GM08714 (cell line): ENCODE results near the gene ZSCAN31.
"Not testable (repeated sequence)": the region's sequence is repeated elsewhere in the genome, so short reads cannot be mapped to it uniquely, and the experiment has no call there.

Experiments used
- H3K4me3 ChIP-seq: fragments of 200-500 bp; sonication (Bioruptor generic); 2 replicates; pipeline ENCODE4 v1.5.1; 2014; ENCODE audit warnings: mild to moderate bottlenecking, low read length, inconsistent platforms
- ZNF274 ChIP-seq: IDR thresholded peaks from 2 replicates; pipeline ENCODE4 v1.6.1; 2012; ENCODE audit warnings: mild to moderate bottlenecking, low read depth, low read length

Gene ZSCAN31

DNA sequence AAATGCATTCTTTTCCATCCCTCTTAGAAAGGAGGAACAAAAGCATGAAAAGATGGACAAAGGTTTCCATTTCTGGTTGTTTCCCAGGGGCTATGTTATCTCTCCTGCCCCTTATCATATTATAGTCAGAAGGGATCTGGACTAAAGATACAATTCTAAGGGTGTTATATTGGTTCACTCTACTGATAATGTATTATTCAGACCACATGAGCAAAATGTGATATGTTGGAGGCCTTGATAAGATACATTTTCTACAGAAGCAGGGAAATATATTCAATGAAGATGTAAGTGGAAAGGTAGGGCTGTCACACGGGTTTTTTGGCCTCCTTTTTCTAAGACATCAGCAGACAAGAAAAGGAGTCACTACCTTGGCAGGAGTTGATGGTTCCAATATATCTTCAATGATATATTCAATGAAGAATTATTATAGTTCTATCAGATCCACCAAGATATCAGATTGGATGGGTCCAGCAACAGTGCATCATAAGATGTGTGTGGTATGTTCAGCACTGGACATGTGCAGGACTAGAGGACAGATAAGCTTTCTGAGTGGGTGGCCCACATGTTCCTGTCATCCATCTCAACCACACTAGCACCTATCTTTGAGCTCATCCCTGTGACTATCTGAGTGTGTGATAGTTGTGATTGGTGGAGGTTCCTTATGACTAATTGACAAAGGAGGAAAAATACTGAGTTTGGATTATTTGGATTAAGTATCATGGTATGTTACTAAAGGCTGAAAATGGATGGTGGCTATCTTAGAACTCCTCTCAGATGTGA is 8.1 kb upstream of the ZSCAN31 start:
- no peak for TF ChIP-seq ZNF274
- no peak overlapping the region for H3K4me3 ChIP-seq

DNA sequence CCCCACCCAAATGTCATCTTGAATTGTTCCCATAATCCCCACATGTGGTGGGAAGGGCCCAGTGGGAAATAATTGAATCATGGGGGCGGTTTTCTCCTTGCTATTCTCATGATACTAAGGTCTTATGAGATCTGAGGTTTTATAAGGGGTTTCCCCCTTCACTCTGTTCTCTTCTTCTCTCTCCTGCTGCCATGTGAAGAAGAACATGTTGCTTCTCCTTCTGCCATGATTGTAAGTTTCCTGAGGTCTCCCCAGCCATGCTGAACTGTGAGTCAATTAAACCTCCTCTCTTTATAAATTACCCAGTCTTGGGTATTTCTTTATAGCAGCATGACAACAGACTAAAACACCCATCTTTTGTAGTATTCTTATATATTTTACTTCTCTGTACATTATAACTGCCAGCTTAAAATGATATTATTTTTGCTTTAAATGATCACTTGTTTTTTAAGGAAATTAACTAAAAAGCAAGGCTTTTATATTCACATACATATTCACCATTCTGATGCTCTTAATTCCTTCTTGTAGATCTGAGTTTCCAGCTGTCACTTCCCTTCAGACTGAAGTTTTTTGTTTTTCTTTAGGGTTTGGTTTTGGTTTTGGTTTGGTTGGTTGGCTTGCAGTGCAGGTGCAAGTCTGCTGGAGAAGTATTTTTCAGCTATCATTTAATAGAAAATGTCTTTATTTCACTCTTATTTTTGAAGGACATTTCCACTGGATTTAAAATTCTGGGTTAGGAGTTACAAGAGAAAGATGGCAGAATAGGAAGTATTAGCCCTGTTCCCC is 4.6 kb upstream of the ZSCAN31 start:
- TF ChIP-seq ZNF274 = no peak
- H3K4me3 ChIP-seq = no peak overlapping the region

DNA sequence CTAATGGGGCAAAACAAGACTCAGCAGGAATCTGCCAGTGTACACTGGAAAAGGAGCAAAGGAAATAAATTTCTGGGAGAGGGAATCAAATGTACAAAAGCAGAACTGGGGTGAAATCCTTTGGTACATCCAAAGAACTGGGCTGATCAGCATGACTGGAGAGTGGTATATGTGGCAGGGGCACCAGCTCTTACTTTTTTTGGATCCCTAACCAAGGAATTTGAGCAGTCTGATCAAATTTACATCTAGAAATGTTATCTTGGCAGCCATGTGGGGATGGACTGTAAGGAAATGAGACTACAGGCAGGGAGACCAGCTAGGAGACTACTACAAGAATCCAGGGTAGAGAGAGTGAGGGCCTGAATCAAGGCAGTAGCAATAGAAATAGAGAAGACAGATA is 1.2 kb upstream of the ZSCAN31 start:
- H3K4me3 ChIP-seq = peak overlapping the region; percentile 9; the same call in 1 of the 2 replicates
- no peak for TF ChIP-seq ZNF274

DNA sequence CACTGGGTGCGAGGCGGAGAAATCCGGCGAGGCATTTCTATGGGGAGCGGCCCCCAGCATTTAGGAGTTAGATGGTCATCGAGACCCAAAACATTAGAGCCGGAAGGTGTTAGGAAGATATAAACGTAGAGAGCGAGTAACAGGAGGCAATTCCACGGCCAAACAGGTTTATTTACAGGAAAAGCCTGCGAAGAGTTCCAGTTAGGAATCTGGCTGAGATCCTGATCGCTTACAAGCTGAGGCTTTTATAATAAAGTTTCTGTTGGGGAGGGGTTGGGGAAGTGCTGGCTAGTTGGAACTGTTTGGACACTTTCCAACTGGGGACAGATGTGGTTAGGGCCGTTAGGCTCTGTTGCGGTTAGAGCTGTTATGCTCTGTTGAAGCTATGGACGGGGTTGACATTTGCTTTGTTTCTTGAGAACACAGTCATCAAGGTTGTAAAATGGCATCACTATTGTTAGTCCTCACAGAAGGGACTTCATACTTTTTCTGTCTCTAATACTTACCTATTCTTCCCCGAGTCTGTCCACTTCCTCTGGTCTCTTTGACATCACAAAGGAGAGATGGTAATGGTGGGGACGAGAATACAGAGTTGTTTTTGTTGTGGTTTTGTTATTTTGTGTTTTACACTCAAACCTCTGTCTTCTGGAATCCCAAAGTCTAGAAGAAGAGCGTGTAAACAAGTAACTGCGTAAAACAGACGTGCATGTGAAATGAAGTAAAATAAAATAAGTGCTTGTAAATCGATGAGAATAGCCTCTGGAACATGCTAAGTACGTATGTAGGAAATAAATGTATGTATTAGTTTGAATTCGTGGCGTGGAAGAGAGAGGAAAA is 554 bp upstream of the ZSCAN31 start:
- H3K4me3 ChIP-seq = peak overlapping the region; percentile 94
- no peak for TF ChIP-seq ZNF274

DNA sequence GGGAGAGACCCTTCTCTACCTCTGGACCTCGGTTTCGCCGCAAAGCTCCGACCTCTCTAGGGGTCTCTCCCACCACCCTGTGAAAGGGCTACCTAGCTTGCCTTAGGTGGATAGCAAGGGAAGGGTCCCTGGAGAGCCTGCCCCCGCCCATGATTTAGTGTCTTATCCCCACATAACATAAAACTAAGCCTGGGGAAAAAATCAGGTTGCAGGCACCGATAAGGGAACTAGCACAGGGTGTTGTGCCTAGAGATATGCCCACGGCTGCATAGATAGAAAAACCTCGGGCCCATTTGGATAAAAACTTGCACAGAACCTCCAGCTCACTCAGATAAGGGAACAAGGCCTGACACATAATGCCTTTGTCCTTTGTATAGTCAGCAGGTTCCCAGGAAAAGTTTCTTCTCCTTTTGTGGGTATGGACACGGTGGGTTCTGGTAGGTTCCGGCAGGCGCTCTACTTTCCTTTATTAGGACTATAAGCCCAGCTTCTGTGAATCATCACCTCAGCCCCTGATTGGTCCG is 846 bp downstream of the ZSCAN31 start:
- no peak for TF ChIP-seq ZNF274
- peak overlapping the region; percentile 94; the same call in 1 of the 2 replicates for H3K4me3 ChIP-seq

DNA sequence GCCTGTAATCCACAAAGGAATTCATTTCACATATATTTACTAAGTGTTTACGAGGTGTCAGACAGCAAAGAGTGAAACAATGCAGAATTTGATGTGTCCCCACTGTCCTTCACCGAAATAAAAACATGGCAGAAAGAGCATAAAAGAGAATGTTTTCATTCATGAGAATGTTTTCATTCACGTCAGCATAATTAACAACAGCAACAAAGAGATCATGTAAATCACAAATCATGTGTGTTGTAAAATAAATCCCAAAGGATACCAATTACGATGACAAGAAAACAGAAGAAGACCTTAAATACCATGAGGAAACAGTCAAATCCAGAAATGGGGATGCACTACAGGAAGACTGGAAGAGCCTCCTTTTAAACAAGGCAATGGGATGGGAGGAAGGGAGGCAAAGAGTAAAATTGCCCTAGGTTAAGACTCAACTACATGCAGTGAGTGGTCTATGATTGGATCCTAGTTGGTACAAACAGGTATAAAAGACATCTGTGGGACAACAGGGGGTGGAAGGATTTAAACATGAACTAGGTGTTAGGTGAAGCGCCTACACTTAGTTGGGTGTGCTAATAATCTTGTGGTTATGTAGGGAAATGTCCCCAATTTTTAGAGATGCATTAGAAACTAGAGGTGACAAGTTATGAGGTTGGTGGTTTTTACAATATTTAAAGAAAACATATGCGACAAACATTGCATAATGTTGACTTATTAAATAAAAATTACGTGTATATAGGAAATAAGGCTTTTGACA is 1.5 kb downstream of the ZSCAN31 start:
- TF ChIP-seq ZNF274 = no peak
- peak overlapping the region; percentile 94; the same call in 1 of the 2 replicates for H3K4me3 ChIP-seq

DNA sequence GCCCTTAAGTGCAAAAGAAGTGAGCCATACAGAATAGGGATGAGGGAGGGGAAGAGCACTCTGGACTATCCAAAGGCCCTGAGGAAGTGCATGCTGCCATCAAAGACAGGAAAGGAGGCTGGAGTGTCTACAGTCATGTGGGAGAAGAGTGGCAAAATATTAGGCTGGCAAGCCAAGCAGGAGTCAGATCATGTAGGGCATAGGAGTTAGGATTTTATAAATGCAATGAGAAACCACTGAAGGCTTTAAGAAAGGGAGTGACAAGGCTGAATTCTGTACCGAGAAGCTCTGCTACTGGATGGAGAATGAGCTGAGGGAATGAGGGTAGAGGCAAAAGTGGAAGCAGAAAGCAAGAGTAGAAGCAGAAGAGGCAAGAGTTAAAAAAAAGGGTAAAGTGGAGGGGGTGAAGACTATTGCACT is 2.3 kb downstream of the ZSCAN31 start:
- H3K4me3 ChIP-seq = no peak overlapping the region
- no peak for TF ChIP-seq ZNF274

DNA sequence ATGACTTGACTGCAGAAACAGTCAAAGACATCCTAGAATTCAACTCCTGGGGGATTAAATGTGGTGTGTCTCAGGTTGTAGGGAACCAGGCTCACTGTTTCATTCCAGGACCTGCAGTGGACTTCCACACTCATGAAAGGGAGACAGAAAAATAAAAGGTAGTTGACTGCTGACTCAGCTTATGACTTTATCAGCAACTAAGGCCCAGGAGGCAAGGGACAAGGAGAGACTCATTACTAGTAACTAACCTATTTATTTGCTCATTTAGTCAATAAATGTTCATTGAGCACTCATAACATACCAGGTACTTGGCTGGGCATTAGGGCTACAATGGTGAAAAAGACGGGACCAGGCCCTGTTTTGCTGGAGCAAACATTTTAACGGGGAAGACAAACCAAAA is 2.9 kb downstream of the ZSCAN31 start:
- H3K4me3 ChIP-seq = no peak overlapping the region
- TF ChIP-seq ZNF274 = no peak

DNA sequence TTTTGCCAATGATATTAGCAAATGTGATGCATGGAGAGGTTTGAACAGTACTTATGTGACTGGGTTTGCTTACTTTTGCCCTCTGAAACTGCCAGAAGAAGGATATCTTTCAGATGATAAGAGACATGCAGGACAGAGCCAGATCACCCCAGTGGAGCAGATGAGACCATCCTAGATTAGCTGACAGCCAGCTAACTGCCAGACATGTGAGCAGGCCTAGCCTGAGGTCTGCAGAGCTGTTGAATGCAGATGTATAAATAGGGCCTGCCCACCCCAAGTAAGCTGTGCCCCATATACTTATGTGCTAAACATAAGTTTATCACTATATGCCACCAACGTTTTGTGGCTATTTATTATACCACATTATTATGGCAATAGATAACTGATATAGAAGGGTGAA is 5.9 kb downstream of the ZSCAN31 start:
- H3K4me3 ChIP-seq = no peak overlapping the region
- TF ChIP-seq ZNF274 = no peak

DNA sequence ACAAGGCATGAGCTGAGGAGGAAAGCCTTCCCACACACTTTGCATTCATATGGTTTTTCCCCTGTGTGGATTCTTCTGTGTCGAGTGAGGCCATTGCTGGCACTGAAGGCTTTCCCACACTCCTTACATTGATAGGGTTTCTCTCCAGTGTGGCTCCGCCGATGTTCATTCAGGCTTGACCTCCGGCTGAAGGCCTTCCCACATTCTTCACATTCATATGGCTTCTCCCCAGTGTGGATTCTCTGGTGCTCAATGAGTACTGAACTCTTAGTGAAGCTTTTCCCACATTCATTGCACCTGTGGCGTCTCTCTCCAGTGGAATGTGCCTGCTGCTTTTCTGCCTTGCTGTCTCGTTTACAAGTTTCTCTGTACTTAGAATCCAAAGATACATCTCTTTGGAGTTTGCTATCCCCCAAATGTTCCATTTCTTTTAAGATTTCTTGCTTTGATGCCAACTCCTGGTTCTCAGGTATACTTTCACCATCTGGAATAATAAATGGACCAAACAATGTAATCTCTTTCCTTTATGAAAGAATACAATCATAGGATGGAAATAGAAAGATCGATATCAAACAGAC is 9.5 kb downstream of the ZSCAN31 start:
- H3K4me3 ChIP-seq = no peak overlapping the region
- TF ChIP-seq ZNF274 = no peak

DNA sequence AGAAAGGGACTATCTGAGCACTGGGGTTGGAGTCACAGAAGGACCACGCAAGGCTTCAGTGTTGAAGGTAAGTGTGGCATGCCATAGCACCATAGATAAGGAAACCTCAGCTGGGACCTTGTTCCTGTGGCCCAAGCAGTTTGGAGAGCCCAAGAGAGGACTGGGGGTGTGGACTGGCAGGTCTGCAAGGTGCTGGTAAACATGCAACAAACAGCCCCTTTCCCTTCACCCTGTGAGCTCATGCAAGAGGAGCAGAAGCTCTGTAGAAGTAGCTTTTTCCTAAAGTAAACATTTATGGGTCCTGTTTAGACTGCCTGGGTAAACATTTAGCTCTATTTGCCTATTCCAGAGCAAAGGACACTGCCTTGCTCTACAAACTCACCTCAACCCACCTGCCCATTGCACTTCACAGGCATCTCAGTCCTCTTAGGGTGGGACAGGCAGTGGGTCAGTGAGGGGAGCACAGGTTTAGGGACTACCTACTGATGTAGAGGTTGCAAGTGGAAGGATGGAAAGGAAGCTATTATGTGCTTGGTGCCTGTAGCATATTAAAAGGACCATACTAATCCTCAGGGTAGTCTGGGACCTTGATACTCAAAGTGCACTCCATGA is 12.0 kb downstream of the ZSCAN31 start:
- no peak for TF ChIP-seq ZNF274
- H3K4me3 ChIP-seq = no peak overlapping the region

DNA sequence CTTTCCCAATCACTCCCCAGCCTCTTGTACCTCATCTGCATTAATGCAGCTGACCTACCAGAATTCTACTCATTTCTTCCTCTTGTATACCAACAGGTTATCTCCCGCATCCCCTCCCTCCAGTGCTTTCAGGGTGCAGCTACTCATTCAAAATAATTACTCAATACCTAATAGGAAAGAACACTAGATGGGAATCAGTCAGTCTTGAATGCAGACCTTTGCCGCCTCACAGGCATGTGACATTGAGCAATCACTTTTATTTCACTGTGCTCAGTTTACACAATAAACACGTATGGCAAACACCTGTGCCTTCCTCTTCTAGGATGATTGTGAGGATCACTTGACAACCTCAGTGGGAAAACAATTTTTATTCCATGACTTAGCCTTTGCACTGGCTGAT is 13.3 kb downstream of the ZSCAN31 start:
- TF ChIP-seq ZNF274 = no peak
- no peak overlapping the region for H3K4me3 ChIP-seq

DNA sequence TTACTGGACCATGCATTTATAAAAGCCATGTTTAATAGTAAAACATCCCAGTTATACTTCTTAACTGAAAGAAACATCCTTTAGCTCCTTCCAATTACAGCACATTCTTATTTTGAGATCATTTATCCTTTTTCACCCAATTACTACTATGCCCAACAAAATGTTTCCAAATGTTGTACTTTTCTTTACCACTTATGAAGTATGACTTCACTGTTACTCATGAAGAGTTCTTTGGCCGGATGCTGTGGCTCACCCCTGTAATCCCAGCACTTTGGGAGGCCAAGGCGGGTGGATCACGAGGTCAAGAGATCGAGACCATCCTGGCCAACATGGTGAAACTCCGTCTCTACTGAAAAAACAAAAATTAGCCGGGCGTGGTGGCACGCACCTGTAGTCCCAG is 18.1 kb downstream of the ZSCAN31 start:
- H3K4me3 ChIP-seq = not testable (repeated sequence)
